Measurements from ENCODE around the gene NR2F2.

GRCh38 chr15:96347181-96348111 lies 16.9 kb downstream of the NR2F2 start:
- TF ChIP-seq CTCF (IDR thresholded peaks at IDR 0.05) = no peak
- TF ChIP-seq ZFX (IDR thresholded peaks at IDR 0.05; ENCODE audit: borderline replicate concordance) = no peak

All from 22Rv1 (cell line).